AG09309 (cell line): Measurements from ENCODE around the gene LCP1.

Experiments used
- DNase-seq: peaks from one replicate; pipeline ENCODE4 v3.0.0-alpha.2; 2010; ENCODE audit warnings: low read depth
- H3K4me3 ChIP-seq: 2 replicates; pipeline ENCODE4 v1.5.1; 2011; ENCODE audit warnings: mild to moderate bottlenecking, low read depth, low read length, moderate library complexity; ENCODE audit not compliant: control insufficient read depth
- CTCF ChIP-seq: IDR thresholded peaks from 2 replicates; pipeline ENCODE4 v1.5.1; 2011; ENCODE audit warnings: mild to moderate bottlenecking, low read depth, low read length, inconsistent platforms; ENCODE audit not compliant: insufficient read depth, control insufficient read depth; ENCODE audit errors: missing control alignments

The LCP1 gene

DNA sequence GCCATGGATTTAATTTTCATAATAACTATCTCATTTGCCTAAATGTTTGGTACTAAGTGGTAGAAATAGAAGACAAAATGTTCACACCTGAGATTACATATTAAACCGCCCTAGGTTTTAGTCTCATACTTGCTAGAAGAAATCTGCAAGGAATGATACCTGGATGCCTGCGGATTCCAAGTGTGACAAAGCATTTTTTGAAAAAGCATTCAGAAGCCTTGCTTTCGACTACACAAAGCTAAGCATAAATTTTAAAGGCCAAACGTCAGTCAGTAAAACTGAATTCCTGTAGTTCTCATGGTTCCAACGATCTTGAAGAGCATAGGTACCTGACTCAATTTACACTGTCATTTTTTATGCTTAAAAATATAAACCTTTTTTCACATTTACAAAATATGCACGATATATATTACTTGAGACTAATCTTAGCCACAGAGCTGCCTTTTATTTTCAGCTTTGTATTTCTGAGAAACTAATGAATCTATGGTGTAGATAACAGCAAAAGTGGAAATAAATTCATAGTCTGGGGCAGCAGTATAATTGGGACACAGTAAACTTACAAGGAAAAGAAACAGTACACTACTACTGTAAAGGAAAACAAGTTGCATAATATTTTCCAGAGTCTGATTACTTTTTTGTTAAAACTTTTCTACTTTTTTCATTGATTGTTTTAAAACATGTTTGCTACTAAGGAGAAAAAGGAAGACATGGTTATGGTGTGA lies 28.5 kb upstream of the LCP1 start:
- TF ChIP-seq CTCF = no peak
- DNase-seq = no peak
- H3K4me3 ChIP-seq = no peak overlapping the region

DNA sequence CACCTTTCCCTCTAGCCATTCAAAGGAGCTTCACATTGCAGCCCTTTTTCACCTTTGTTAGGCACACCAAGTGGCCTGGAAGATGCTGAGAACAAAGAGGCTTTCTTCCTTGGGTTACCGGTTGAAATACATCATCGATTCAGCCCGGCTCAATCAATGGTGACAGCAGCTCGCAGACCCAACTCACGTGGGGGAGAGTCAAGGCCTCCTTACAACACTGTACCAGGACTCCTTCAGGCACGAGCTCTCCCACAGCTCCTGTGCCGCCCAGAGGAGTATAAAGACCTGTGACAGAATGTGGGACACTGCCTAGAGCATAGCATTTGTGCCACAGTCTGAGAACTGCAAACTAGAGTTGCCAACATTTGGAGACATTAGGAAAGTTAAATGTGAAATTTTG lies 25.9 kb upstream of the LCP1 start:
- no peak for TF ChIP-seq CTCF
- no peak for DNase-seq

DNA sequence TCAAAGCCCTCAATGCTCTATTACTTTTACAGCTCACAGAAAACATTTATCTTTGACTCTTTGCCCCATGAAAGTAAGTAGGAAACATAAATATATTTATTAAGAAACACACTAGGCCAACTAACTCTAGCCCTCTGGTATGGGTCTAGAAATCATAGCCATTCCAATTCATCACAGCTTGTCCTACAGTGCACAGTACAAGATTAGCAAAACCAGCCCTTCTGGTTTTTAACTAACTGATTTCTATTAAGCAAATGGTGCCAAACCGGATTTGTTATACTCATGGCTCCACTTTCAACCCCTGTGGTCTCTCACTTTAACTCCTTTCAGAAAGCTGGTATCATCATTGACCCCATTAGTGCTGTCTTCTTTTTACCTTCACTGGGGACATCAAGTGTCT lies 24.2 kb upstream of the LCP1 start:
- no peak for TF ChIP-seq CTCF
- no peak for DNase-seq
- H3K4me3 ChIP-seq = no peak overlapping the region

More for the DNA sequence above, 25.9 kb upstream of the LCP1 start:
- no peak overlapping the region for H3K4me3 ChIP-seq

GRCh38 chr13:46202966-46203365 lies 21.0 kb upstream of the LCP1 start:
- no peak for TF ChIP-seq CTCF
- DNase-seq = no peak
- H3K4me3 ChIP-seq = no peak overlapping the region

DNA sequence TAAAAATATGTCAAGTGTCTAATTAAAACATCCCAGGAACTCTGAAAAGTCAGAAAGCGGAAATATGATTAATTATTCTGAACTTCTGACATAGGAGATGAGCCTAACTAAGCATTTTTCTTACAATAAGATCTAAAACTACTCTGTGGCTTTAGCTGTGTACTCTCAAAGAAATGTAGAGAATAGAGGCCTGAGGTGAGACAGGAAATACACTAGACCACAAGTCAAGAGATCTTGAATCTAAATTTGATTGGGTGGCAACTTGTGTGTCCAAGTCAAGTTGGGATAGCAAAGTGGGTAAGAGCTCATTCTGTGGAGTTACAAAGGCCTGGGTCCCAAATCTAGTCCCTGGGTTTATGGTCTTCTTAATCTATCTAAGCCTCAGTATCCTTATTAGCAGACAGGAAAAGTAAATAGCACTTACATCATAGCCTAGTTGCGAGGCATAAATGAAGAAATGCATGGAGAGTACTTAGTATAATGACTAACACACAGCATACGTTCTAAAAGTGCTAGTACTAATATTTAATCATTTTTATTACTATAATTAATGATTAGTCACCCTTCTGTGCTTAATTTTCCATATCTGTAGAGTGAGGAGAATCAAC lies 20.3 kb upstream of the LCP1 start:
- H3K4me3 ChIP-seq = no peak overlapping the region
- TF ChIP-seq CTCF = no peak
- no peak for DNase-seq

GRCh38 chr13:46198696-46199193 lies 16.8 kb upstream of the LCP1 start:
- DNase-seq = no peak
- TF ChIP-seq CTCF = no peak

More at GRCh38 chr13:46198696-46199193, 16.8 kb upstream of the LCP1 start:
- H3K4me3 ChIP-seq = no peak overlapping the region
